ENCODE measurements around the gene TMEM94. TPM values are rescaled to one million over a fixed set of nuclear protein-coding genes. Genes with fewer than 3 reads are reported as not detected.

Gene TMEM94
- total RNA-seq (2021): 61.4 and 67.9 TPM in 2 replicates
- long read RNA-seq, full-length matches to known transcripts: 1 of 19 reads
- long read RNA-seq, partial matches to known transcripts: 9 of 19 reads
- long read RNA-seq, other reads (novel, unspliced or antisense): 9 of 19 reads

- DNase-seq: peak; percentile 99
- Histone ChIP-seq H4K5ac (ENCODE audit: insufficient read length, low read depth, low read length) (no peak within 1 kb of the TSS), H3K4me1 (ENCODE audit: insufficient read depth, low read length) (no peaks in the 10 kb centered on the region; the same call in 1 of the 2 replicates), H3K14ac (ENCODE audit: insufficient read depth, low read length) (peak within 1 kb of the TSS; percentile 95), H4K20me1 (ENCODE audit: control insufficient read depth, insufficient read depth, insufficient read length) (no peaks in the 10 kb centered on the region), H2BK12ac (ENCODE audit: insufficient read length, low read depth, low read length) (no peak within 1 kb of the TSS), H2AFZ (ENCODE audit: low read length) (no peak within 1 kb of the TSS), H2BK20ac (ENCODE audit: low read depth, low read length, poor library complexity, severe bottlenecking) (no peak within 1 kb of the TSS), H3K79me1 (ENCODE audit: insufficient read depth, low read depth, low read length, poor library complexity, severe bottlenecking) (no peaks in the 10 kb centered on the region), H3K27me3 (ENCODE audit: insufficient read depth, low read length) (no peaks in the 10 kb centered on the region), H3T11ph (ENCODE audit: low read length) (no peak within 1 kb of the TSS), H4K91ac (ENCODE audit: insufficient read length, low read depth, low read length) (no peak within 1 kb of the TSS), H4K8ac (replicated peaks; ENCODE audit: insufficient read length, low read depth, low read length) (no peak within 1 kb of the TSS), H3K4me2 (ENCODE audit: insufficient read depth, insufficient read length, low read length) (peak within 1 kb of the TSS; percentile 75), H3K79me2 (ENCODE audit: insufficient read depth, low read length) (no peaks in the 10 kb centered on the region), H3K27ac (ENCODE audit: insufficient read length, low read depth, low read length) (no peak within 1 kb of the TSS), H3K18ac (ENCODE audit: insufficient read length, low read depth, low read length) (peak within 1 kb of the TSS; percentile 89), H3K56ac (ENCODE audit: insufficient read length, low read depth, low read length) (no peak within 1 kb of the TSS), H3K23me2 (ENCODE audit: insufficient read length, low read depth, low read length, poor library complexity, severe bottlenecking) (peaks cover 13% of the 10 kb centered on the region), H3K4ac (ENCODE audit: low read depth, low read length) (no peak within 1 kb of the TSS; the same call in 1 of the 2 replicates), H2AK5ac (ENCODE audit: insufficient read length, low read length) (no peak within 1 kb of the TSS), H2BK5ac (ENCODE audit: insufficient read length, low read length) (no peak within 1 kb of the TSS), H3K23ac (ENCODE audit: insufficient read length, low read depth, low read length) (no peak within 1 kb of the TSS), H3K9ac (ENCODE audit: extremely low read depth, insufficient read length, low read length) (peak within 1 kb of the TSS; percentile 89), H2BK15ac (ENCODE audit: low read depth, low read length) (no peak within 1 kb of the TSS), H3K9me3 (ENCODE audit: control insufficient read depth, low read depth, low read length) (no peaks in the 10 kb centered on the region), H2BK120ac (ENCODE audit: low read depth, low read length, poor library complexity, severe bottlenecking) (peak within 1 kb of the TSS; percentile 80)
- H3K4me3 Mint-ChIP-seq: peak within 1 kb of the TSS; percentile 81 to 88
- WGBS (ENCODE audit: extremely low coverage, insufficient read length, low lambda C conversion rate): no CpG with 5 or more reads among the region's 33 CpGs
- peak within 1 kb of the TSS; percentile 95 to 98 (median 96) for H3K27ac Mint-ChIP-seq
- no peak for TF ChIP-seq CTCF (conservative IDR thresholded peaks at IDR 0.05)
- no peaks in the 10 kb centered on the region for H3K36me3 Mint-ChIP-seq (ENCODE audit: insufficient read depth in 1 of 3, low read depth in 3 of 3)
- no peaks in the 10 kb centered on the region for H3K27me3 Mint-ChIP-seq (ENCODE audit: low read depth)
- H3K9me3 Mint-ChIP-seq: no peaks in the 10 kb centered on the region
- H3K4me1 Mint-ChIP-seq: peaks cover 18 to 21% of the 10 kb centered on the region in 2 experiments
Measured at GRCh38 chr17:75456417-75457046, at the start of gene TMEM94. Gene TMEM94, plus strand, starts transcription at chr17:75456635. Its CDS starts 15,271 bp downstream, at chr17:75471906.
